DND-41 (cell line): ENCODE data around the gene WDR46.

Experiments used
- ATAC-seq: fragments of 200-7000 bp; cut with Tn5 transposase; 3 replicates; pipeline ENCODE4 v1.9.1; 2021; ENCODE audit warnings: low read depth; ENCODE audit not compliant: insufficient read depth
- DNase-seq: peaks from one replicate; pipeline ENCODE4 v3.0.0-alpha.2; 2020
- H2AFZ ChIP-seq: 2 replicates; pipeline ENCODE4 v1.6.0; 2012; ENCODE audit warnings: low read depth, low read length
- H3K27ac ChIP-seq: 2 replicates; pipeline ENCODE4 v1.5.1; 2012; ENCODE audit warnings: low read length, inconsistent platforms
- H3K27me3 ChIP-seq: fragments of 200-600 bp; sonication (generic); 2 replicates; pipeline ENCODE4 v1.6.0; 2012; ENCODE audit warnings: low read length, mild to moderate bottlenecking, inconsistent platforms; ENCODE audit not compliant: insufficient read depth, poor library complexity
- H3K36me3 ChIP-seq: 2 replicates; pipeline ENCODE4 v1.5.1; 2012; ENCODE audit warnings: low read length, inconsistent platforms; ENCODE audit not compliant: insufficient read depth
- H3K4me1 ChIP-seq: 2 replicates; pipeline ENCODE4 v1.5.1; 2012; ENCODE audit warnings: mild to moderate bottlenecking, low read length; ENCODE audit not compliant: insufficient read depth
- H3K4me2 ChIP-seq: 2 replicates; pipeline ENCODE4 v1.6.0; 2012; ENCODE audit warnings: mild to moderate bottlenecking, moderate library complexity, low read length, inconsistent platforms; ENCODE audit not compliant: insufficient read depth
- H3K4me3 ChIP-seq, 2 experiments: fragments of 200-600 bp in 1 of 2; shearing (Covaris generic) in 1 of 2; 2 replicates each; pipeline ENCODE4 v1.5.1; 2012 to 2016; ENCODE audit warnings: inconsistent platforms in 2 of 2, low read length in 2 of 2, mild to moderate bottlenecking in 2 of 2, low read depth in 1 of 2, moderate library complexity in 1 of 2
- H3K79me2 ChIP-seq: 2 replicates; pipeline ENCODE4 v1.6.0; 2012; ENCODE audit warnings: low read length, inconsistent platforms; ENCODE audit not compliant: insufficient read depth
- H3K9ac ChIP-seq: 2 replicates; pipeline ENCODE4 v1.6.0; 2012; ENCODE audit warnings: low read depth, mild to moderate bottlenecking, inconsistent platforms, low read length, moderate library complexity
- H3K9me3 ChIP-seq: 2 replicates; pipeline ENCODE4 v1.5.1; 2012; ENCODE audit warnings: low read length, moderate library complexity, mild to moderate bottlenecking, inconsistent platforms; ENCODE audit not compliant: insufficient read depth, severe bottlenecking
- H4K20me1 ChIP-seq: 2 replicates; pipeline ENCODE4 v1.6.0; 2012; ENCODE audit warnings: low read length; ENCODE audit not compliant: insufficient read depth
- CTCF ChIP-seq: IDR thresholded peaks from 2 replicates; pipeline ENCODE4 v1.5.1; 2012; ENCODE audit warnings: borderline replicate concordance, low read length, moderate library complexity, mild to moderate bottlenecking; ENCODE audit not compliant: poor library complexity, severe bottlenecking; ENCODE audit errors: extremely low read depth
- EZH2 ChIP-seq: IDR thresholded peaks from 3 replicates; pipeline ENCODE4 v1.6.1; 2012; ENCODE audit warnings: borderline replicate concordance, low read depth, mild to moderate bottlenecking, moderate library complexity, low read length, inconsistent platforms; ENCODE audit not compliant: severe bottlenecking

Gene WDR46

GRCh38 chr6:33278392-33278741, 10.7 kb downstream of the WDR46 start:
- H2AFZ ChIP-seq, result no peak overlapping the region
- peak overlapping the region; percentile 78; the same call in 1 of the 2 replicates for H3K4me2 ChIP-seq
- peaks cover 31% of the 10 kb centered on the region for H3K79me2 ChIP-seq
- no peaks in the 10 kb centered on the region for H3K27me3 ChIP-seq
- DNase-seq (no peak), ATAC-seq (no peak)
- no peak overlapping the region for H3K4me3 ChIP-seq
- no peaks in the 10 kb centered on the region for H3K9me3 ChIP-seq
- H3K27ac ChIP-seq, result 0 out of 2 replicates have a peak overlapping the region, but pooled peaks have one; percentile 22
- H3K9ac ChIP-seq, result no peak overlapping the region; the same call in 1 of the 2 replicates
- peaks cover 48% of the 10 kb centered on the region for H3K4me1 ChIP-seq
- TF ChIP-seq CTCF (no peak), EZH2 (no peak)
- peaks cover 39% of the 10 kb centered on the region for H4K20me1 ChIP-seq
- peaks cover 86% of the 10 kb centered on the region for H3K36me3 ChIP-seq

- Histone ChIP-seq H3K9me3 (no peaks in the 10 kb centered on the region), H2AFZ (peak overlapping the region; percentile 77; the same call in 1 of the 2 replicates), H3K36me3 (peaks cover 87% of the 10 kb centered on the region), H3K4me3 (peak overlapping the region; percentile 19 to 66; a peak in 3 of 4 replicates), H3K27me3 (no peaks in the 10 kb centered on the region), H3K79me2 (peaks cover 37% of the 10 kb centered on the region), H3K9ac (peak overlapping the region; percentile 75), H3K27ac (peak overlapping the region; percentile 83), H4K20me1 (peaks cover 44% of the 10 kb centered on the region), H3K4me1 (peaks cover 54% of the 10 kb centered on the region), H3K4me2 (peak overlapping the region; percentile 78)
- TF ChIP-seq EZH2, result no peak
- peak; percentile 56 for TF ChIP-seq CTCF
- peak; percentile 20; the same call in 2 of the 3 replicates for ATAC-seq
- DNase-seq, result peak; percentile 53
Measured at GRCh38 chr6:33277663-33278391, 11.2 kb downstream of the WDR46 start.

- H3K4me2 ChIP-seq, result peak within 1 kb of the TSS; percentile 78
- peaks cover 88% of the 10 kb centered on the region for H3K36me3 ChIP-seq
- H4K20me1 ChIP-seq, result peaks cover 51% of the 10 kb centered on the region
- peaks cover 58% of the 10 kb centered on the region for H3K4me1 ChIP-seq
- H3K27ac ChIP-seq, result peak within 1 kb of the TSS; percentile 83
- H3K4me3 ChIP-seq, result peak within 1 kb of the TSS; percentile 19 to 66; a peak in 3 of 4 replicates
- H3K27me3 ChIP-seq, result no peaks in the 10 kb centered on the region
- no peaks in the 10 kb centered on the region for H3K9me3 ChIP-seq
- H2AFZ ChIP-seq, result peak within 1 kb of the TSS; percentile 77
- TF ChIP-seq CTCF (peak; percentile 51), EZH2 (no peak)
- DNase-seq (peak; percentile 84), ATAC-seq (peak; percentile 69)
- peak within 1 kb of the TSS; percentile 75 for H3K9ac ChIP-seq
- H3K79me2 ChIP-seq, result peaks cover 44% of the 10 kb centered on the region
Measured at GRCh38 chr6:33276864-33277662, 12.0 kb downstream of the WDR46 start, which contains the start of gene B3GALT4. TSS of gene B3GALT4 (plus strand) at chr6:33277123. CDS start at chr6:33277420, 297 bp downstream.
